Smooth muscle cell of trachea (primary cell): ENCODE data around the gene SPATA9. TPM values are rescaled to one million over a fixed set of nuclear protein-coding genes. Genes with fewer than 3 reads are reported as not detected.

Experiments used
- total RNA-seq: library from RNA; depleted of rRNA; stranded (reverse); fragments of >200 nt; gene quantifications from 2 replicates; pipeline ENCODE4 v1.2.1, GENCODE V29; 2014

SPATA9 gene, protein sequence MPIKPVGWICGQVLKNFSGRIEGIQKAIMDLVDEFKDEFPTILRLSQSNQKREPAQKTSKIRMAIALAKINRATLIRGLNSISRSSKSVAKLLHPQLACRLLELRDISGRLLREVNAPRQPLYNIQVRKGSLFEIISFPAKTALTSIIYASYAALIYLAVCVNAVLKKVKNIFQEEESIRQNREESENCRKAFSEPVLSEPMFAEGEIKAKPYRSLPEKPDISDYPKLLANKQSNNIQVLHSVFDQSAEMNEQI
- 0.29 and 0.33 TPM in 2 replicates for total RNA-seq

GRCh38 chr5:95682891-95683290 is at the start of gene SPATA9:
TSS of gene SPATA9 (minus strand) at chr5:95682991. CDS start at chr5:95682854, 137 bp downstream.

GRCh38 chr5:95730730-95731570 is 48.2 kb upstream of the SPATA9 start, which contains the start of gene RHOBTB3:
TSS of gene RHOBTB3 (plus strand) at chr5:95731336. CDS start at chr5:95731683, 347 bp downstream.

DNA sequence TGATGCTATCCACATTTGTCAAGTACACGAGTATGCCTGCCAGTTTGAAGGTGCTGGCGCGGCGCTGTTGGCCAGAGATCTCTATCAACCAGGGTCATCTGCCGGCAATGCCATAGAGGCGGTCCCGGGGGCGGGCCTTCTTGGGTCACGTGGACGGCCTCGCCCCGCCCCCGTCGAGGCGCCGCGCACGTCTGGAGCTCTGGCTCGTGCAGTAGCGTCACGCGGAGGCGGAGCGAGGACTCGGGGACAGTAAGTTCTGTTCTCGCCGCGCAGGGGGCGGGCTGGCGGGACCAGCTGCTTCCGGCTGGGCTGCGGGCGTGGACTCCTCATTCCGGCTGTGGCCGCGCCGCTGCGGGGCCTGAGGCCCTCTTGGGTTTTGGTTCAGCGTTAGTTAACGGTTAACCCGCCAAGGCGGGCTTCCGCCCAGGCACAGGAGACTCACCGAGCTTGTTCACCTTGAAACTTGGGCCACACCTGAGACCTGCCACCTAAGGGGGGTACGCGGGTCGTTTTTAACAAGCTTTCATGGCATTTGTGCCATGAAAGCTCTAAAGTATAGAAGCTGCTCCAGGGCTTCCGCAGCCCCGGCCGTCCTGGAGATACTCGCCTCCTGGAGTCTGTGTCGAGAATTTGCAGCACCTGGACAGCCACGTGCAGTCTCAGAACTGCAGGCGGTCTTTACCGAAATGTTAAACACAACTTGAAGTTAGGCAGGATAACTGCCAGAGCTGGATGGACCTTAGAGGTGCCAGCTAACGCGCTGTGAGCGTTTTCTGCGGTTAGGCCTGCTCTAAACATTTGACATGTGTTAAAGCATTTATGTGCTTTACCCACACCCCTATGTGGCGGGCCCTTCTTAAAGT is 36.0 kb downstream of the SPATA9 start, which contains the start of gene RFESD:
Gene RFESD, plus strand, starts transcription at position 209 of the 863 bp plus-strand sequence. CDS start 5,495 bp downstream, outside the sequence.

GRCh38 chr5:95620030-95620869 is 62.5 kb downstream of the SPATA9 start, which contains the start of gene GPR150:
TSS of gene GPR150 (plus strand) at chr5:95620087. CDS start at chr5:95620276, 189 bp downstream.

Other genes starting within 250 kb of the SPATA9 start
- gene SKIC3, start 128.0 kb downstream of the SPATA9 start, total RNA-seq = 130 and 190 TPM in 2 replicates
- 11.7 and 12.7 TPM in 2 replicates for gene ARSK, start 127.9 kb downstream of the SPATA9 start, total RNA-seq
- gene GPR150, start 62.9 kb downstream of the SPATA9 start, total RNA-seq = 0.29 and 0.66 TPM in 2 replicates
- 2.2 and 3.1 TPM in 2 replicates for gene RFESD, start 36.2 kb downstream of the SPATA9 start, total RNA-seq
- gene RHOBTB3, start 48.3 kb upstream of the SPATA9 start, total RNA-seq = 172 and 187 TPM in 2 replicates
- gene GLRX, start 139.7 kb upstream of the SPATA9 start, total RNA-seq = 53.4 and 120 TPM in 2 replicates